Activated CD8-positive, alpha-beta memory T cell treated with anti-CD3 and anti-CD28 coated beads for 4 hours (primary cell): Measurements from ENCODE around the gene PATL2.
"Not testable (repeated sequence)": the region's sequence is repeated elsewhere in the genome, so short reads cannot be mapped to it uniquely, and the experiment has no call there.

Experiments
- DNase-seq, 2 donors: peaks; one replicate each; pipeline ENCODE4 v3.0.0-alpha.2; 2020; ENCODE audit warnings: low read depth in 2 of 2

PATL2 gene

GRCh38 chr15:44719293-44719999 lies 8.3 kb upstream of the PATL2 start:
- no peak for DNase-seq

- DNase-seq = no peak
Measured at GRCh38 chr15:44718927-44719292, 7.8 kb upstream of the PATL2 start.

GRCh38 chr15:44718180-44718926 lies 7.2 kb upstream of the PATL2 start:
- no peak for DNase-seq

GRCh38 chr15:44716983-44717602 lies 6.0 kb upstream of the PATL2 start:
- DNase-seq = no peak

GRCh38 chr15:44715797-44716334 lies 4.7 kb upstream of the PATL2 start:
- no peak for DNase-seq

- DNase-seq = no peak
Measured at GRCh38 chr15:44715142-44715796, 4.1 kb upstream of the PATL2 start.

- DNase-seq = no peak
Measured at GRCh38 chr15:44713006-44713966, 2.2 kb upstream of the PATL2 start.

- no peak for DNase-seq
Measured at GRCh38 chr15:44712346-44713005, 1.4 kb upstream of the PATL2 start.

GRCh38 chr15:44711743-44712345 lies 721 bp upstream of the PATL2 start:
- no peak for DNase-seq

- DNase-seq = no peak
Measured at GRCh38 chr15:44710236-44711095, 657 bp downstream of the PATL2 start.

- no peak for DNase-seq
Measured at GRCh38 chr15:44706946-44707636, 4.0 kb downstream of the PATL2 start.

- DNase-seq = no peak
Measured at GRCh38 chr15:44706401-44706800, 4.7 kb downstream of the PATL2 start.

- DNase-seq = no peak
Measured at GRCh38 chr15:44705986-44706385, 5.1 kb downstream of the PATL2 start.

- not testable (repeated sequence) for DNase-seq
Measured at GRCh38 chr15:44700676-44701075, 10.4 kb downstream of the PATL2 start.

- DNase-seq = no peak
Measured at GRCh38 chr15:44698641-44699040, 12.5 kb downstream of the PATL2 start.

- DNase-seq = no peak
Measured at GRCh38 chr15:44697014-44697413, 14.1 kb downstream of the PATL2 start.

GRCh38 chr15:44695294-44695693 lies 15.8 kb downstream of the PATL2 start:
- no peak for DNase-seq

GRCh38 chr15:44694416-44694815 lies 16.7 kb downstream of the PATL2 start:
- no peak for DNase-seq
